A549 (cell line): ENCODE results near the gene IGSF23. TPM values are rescaled to one million over a fixed set of nuclear protein-coding genes. Genes with fewer than 3 reads are reported as not detected.
A peak's percentile ranks its signal among the peaks of the same experiment; 100 is the strongest.

ENCODE experiments used
- ATAC-seq, 2 experiments: fragments of 200-7000 bp in 1 of 2; fragments of >200 bp in 1 of 2; cut with Nextera tagmentation in 1 of 2; cut with Tn5 transposase in 1 of 2; 3 replicates each; pipeline versions ENCODE4 v1.8.0 to v1.9.1; 2018 to 2020; ENCODE audit warnings: mild to moderate bottlenecking in 1 of 2, moderate library complexity in 1 of 2
- CTCF ChIA-PET: fragments of 300-600 bp; sonication (Branson Sonifier 250); formaldehyde crosslinking; extraction: SDS; loops from one replicate; lab custom pipeline; 2021; ENCODE audit warnings: antibody characterized with exemption, inconsistent platforms; lab: Yijun Ruan, JAX
- POLR2A ChIA-PET: fragments of 350-600 bp; formaldehyde crosslinking; extraction: SDS; loops from one replicate; lab custom pipeline; 2021; ENCODE audit warnings: antibody characterized with exemption, inconsistent platforms; lab: Yijun Ruan, JAX
- DNase-seq, 2 experiments: peaks; one replicate each; pipeline versions ENCODE4 v3.0.0 to v3.0.0-alpha.2; 2011 to 2016; ENCODE audit warnings: low read depth in 1 of 2, low spot score in 1 of 2
- FAIRE-seq: peaks from 2 replicates; lab custom pipeline; 2011; peaks lifted over from hg19 to GRCh38; lab: Jason Lieb, UNC
- H3K27ac ChIP-seq, 2 experiments: fragments of >200 bp; sonication (Bioruptor Twin); formaldehyde crosslinking; 3 replicates each; pipeline ENCODE4 v1.5.1; 2016 to 2017
- H3K4me1 ChIP-seq: fragments of >200 bp; sonication (Bioruptor Twin); formaldehyde crosslinking; 3 replicates; pipeline ENCODE4 v1.6.1; 2016
- H3K4me2 ChIP-seq: fragments of >200 bp; sonication (Bioruptor Twin); formaldehyde crosslinking; 3 replicates; pipeline ENCODE4 v1.6.1; 2016
- H3K4me3 ChIP-seq: fragments of >200 bp; sonication (Bioruptor Twin); formaldehyde crosslinking; 3 replicates; pipeline ENCODE4 v1.5.1; 2016
- H3K9me3 ChIP-seq: fragments of >200 bp; sonication (Bioruptor Twin); formaldehyde crosslinking; 3 replicates; pipeline ENCODE4 v1.6.1; 2016
- BHLHE40 ChIP-seq: IDR thresholded peaks from 2 replicates; pipeline ENCODE4 v1.6.1; 2012; ENCODE audit warnings: low read depth, low read length, inconsistent platforms
- CBX8 ChIP-seq: fragments of 200-600 bp; sonication (generic); IDR thresholded peaks from 2 replicates; pipeline ENCODE4 v1.6.1; 2016
- CHD2 ChIP-seq: fragments of 150-350 bp; IDR thresholded peaks from 2 replicates; pipeline ENCODE4 v1.6.1; 2014; ENCODE audit warnings: low read length; ENCODE audit not compliant: partially characterized antibody
- CHD4 ChIP-seq: fragments of 200-600 bp; sonication (generic); IDR thresholded peaks from 2 replicates; pipeline ENCODE4 v1.6.1; 2016; ENCODE audit warnings: antibody characterized with exemption, mild to moderate bottlenecking, borderline replicate concordance
- E2F6 ChIP-seq: IDR thresholded peaks from 2 replicates; pipeline ENCODE4 v1.6.1; 2012; ENCODE audit warnings: low read depth, borderline replicate concordance
- EHMT2 ChIP-seq: fragments of 200-600 bp; sonication (generic); IDR thresholded peaks from 2 replicates; pipeline ENCODE4 v1.6.1; 2016; ENCODE audit warnings: antibody characterized with exemption, low read depth, mild to moderate bottlenecking, moderate library complexity
- FOXS1 ChIP-seq: fragments of 250-450 bp; sonication (Bioruptor Pico); IDR thresholded peaks from 2 replicates; pipeline ENCODE4 v1.5.0; 2020; ENCODE audit warnings: mild to moderate bottlenecking, moderate library complexity
- JUNB ChIP-seq: fragments of >200 bp; sonication (Bioruptor Twin); formaldehyde crosslinking; IDR thresholded peaks from 2 replicates; pipeline ENCODE4 v1.6.1; 2016
- KDM1A ChIP-seq: fragments of 200-600 bp; sonication (generic); IDR thresholded peaks from 2 replicates; pipeline ENCODE4 v1.6.1; 2016; ENCODE audit warnings: low read depth, mild to moderate bottlenecking
- MAX ChIP-seq: IDR thresholded peaks from 2 replicates; pipeline ENCODE4 v1.6.1; 2012
- MAZ ChIP-seq: fragments of 150-350 bp; IDR thresholded peaks from 2 replicates; pipeline ENCODE4 v1.6.1; 2014; ENCODE audit warnings: antibody characterized with exemption, low read depth, low read length, borderline replicate concordance
- NFE2L2 ChIP-seq: fragments of 150-350 bp; conservative IDR thresholded peaks from 2 replicates; pipeline ENCODE4 v1.6.1; 2014; ENCODE audit warnings: low read length
- NR3C1 ChIP-seq: fragments of >200 bp; sonication (Bioruptor Twin); formaldehyde crosslinking; IDR thresholded peaks from 3 replicates; pipeline ENCODE4 v1.6.1; 2017
- PBX3 ChIP-seq: IDR thresholded peaks from 2 replicates; pipeline ENCODE4 v1.6.1; 2012
- RCOR1 ChIP-seq: fragments of 150-350 bp; IDR thresholded peaks from 2 replicates; pipeline ENCODE4 v1.6.1; 2014; ENCODE audit warnings: antibody characterized with exemption, low read length, low read depth
- REST ChIP-seq: fragments of 200-600 bp; sonication (generic); IDR thresholded peaks from 2 replicates; pipeline ENCODE4 v1.6.1; 2016; ENCODE audit warnings: antibody characterized with exemption, mild to moderate bottlenecking, moderate library complexity
- TFCP2L1 ChIP-seq: fragments of 250-450 bp; sonication (Bioruptor Pico); IDR thresholded peaks from 2 replicates; pipeline ENCODE4 v1.5.0; 2021; ENCODE audit warnings: mild to moderate bottlenecking
- ZC3H11A ChIP-seq: fragments of 450-650 bp; IDR thresholded peaks from 2 replicates; pipeline ENCODE4 v1.6.1; 2014; ENCODE audit warnings: antibody characterized with exemption, mild to moderate bottlenecking
- ZFP36 ChIP-seq: fragments of 450-650 bp; IDR thresholded peaks from 2 replicates; pipeline ENCODE4 v1.6.1; 2014; ENCODE audit warnings: borderline replicate concordance; ENCODE audit not compliant: partially characterized antibody
- ZSCAN20 ChIP-seq: fragments of 250-450 bp; sonication (Bioruptor Pico); IDR thresholded peaks from 2 replicates; pipeline ENCODE4 v1.8.0; 2022; ENCODE audit warnings: mild to moderate bottlenecking, moderate library complexity
- WGBS: methylation state at CpG from one replicate; pipeline ENCODE4 v1.1.6; 2017; ENCODE audit errors: missing lambda C conversion rate; 5-methylcytosine and 5-hydroxymethylcytosine counted together
- polyA plus RNA-seq, 4 experiments: library from polyadenylated mRNA; depleted of rRNA in 3 of 4; stranded (reverse); fragments of >200 nt; fragmentation: RNase III in 1 of 4; extraction: RNeasy Plus Mini Kit Qiagen cat#74134 plus additional on column Dnase treatment in 1 of 4; gene quantifications; 2 replicates in 3 of 4; 3 replicates in 1 of 4; pipeline ENCODE4 v1.2.3, GENCODE V29; 2011 to 2017

IGSF23 gene
- polyA plus RNA-seq, 2 of the 4 experiments (the other 2 are of a cell fraction): 0.14 to 0.35 TPM

- POLR2A ChIA-PET: interaction anchor here (0.6 kb wide), 1 partner anchor 114 kb away, joined by 3 read pairs; no protein-coding TSS in a partner anchor
- no peak for TF ChIP-seq JUNB
- TF ChIP-seq BHLHE40: no peak
- no peak for TF ChIP-seq FOXS1 (CRISPR knock-in tag)
- no peak for TF ChIP-seq ZSCAN20
- no peak for TF ChIP-seq NR3C1
- Histone ChIP-seq H3K4me3 (peak overlapping the region; percentile 39), H3K27ac (peak overlapping the region; percentile 28 to 76; a peak in 4 of 6 replicates), H3K9me3 (no peaks in the 10 kb centered on the region), H3K4me2 (peak overlapping the region; percentile 77), H3K4me1 (peaks cover 67% of the 10 kb centered on the region)
- ATAC-seq (no peak), FAIRE-seq (no peak), DNase-seq (peak in 1 of 2 experiments; percentile 62)
- CTCF ChIA-PET: interaction anchor here (0.6 to 5.5 kb wide), 8 partner anchors 8 to 126 kb away, joined by 3 to 28 read pairs (median 4); no protein-coding TSS in a partner anchor
- 51% methylated on average over 8 of the region's 8 CpGs for WGBS
Measured at GRCh38 chr19:44645407-44646048, 32.2 kb downstream of the IGSF23 start.

- no peak for ATAC-seq
- CTCF ChIA-PET: interaction anchor here (1.0 to 5.5 kb wide), 10 partner anchors 8 to 133 kb away, joined by 3 to 28 read pairs (median 4); no protein-coding TSS in a partner anchor
- H3K4me3 ChIP-seq: peak overlapping the region; percentile 39
- 92% methylated on average over 3 of the region's 3 CpGs for WGBS
- DNase-seq: no peak
- POLR2A ChIA-PET: interaction anchor here (0.6 kb wide), 1 partner anchor 114 kb away, joined by 3 read pairs; no protein-coding TSS in a partner anchor
- peak overlapping the region; percentile 28 to 76; a peak in 4 of 6 replicates for H3K27ac ChIP-seq
- peaks cover 62% of the 10 kb centered on the region for H3K4me1 ChIP-seq
- peak overlapping the region; percentile 77 for H3K4me2 ChIP-seq
- FAIRE-seq: no peak
- H3K9me3 ChIP-seq: no peaks in the 10 kb centered on the region
- TF ChIP-seq MAX (no peak), PBX3 (no peak), E2F6 (no peak), ZFP36 (peak; percentile 65), KDM1A (peak; percentile 80; the same call in 1 of the 2 replicates), TFCP2L1 (CRISPR knock-in tag) (no peak), ZC3H11A (no peak), EHMT2 (no peak), CHD4 (0 out of 2 replicates have a peak, but pooled peaks have one; percentile 36), MAZ (no peak), REST (no peak), ZSCAN20 (no peak), NFE2L2 (no peak), RCOR1 (no peak), CHD2 (no peak), CBX8 (no peak)
Measured at GRCh38 chr19:44646049-44646416, 32.7 kb downstream of the IGSF23 start.
